IMR-90 (cell line): ENCODE measurements around the gene GRIK3. TPM values are rescaled to one million over a fixed set of nuclear protein-coding genes. Genes with fewer than 3 reads are reported as not detected.
"Not testable (repeated sequence)": the region's sequence is repeated elsewhere in the genome, so short reads cannot be mapped to it uniquely, and the experiment has no call there.

Experiments
- ATAC-seq: fragments of 200-7000 bp; cut with Tn5 transposase; 2 replicates; pipeline ENCODE4 v1.9.1; 2020; ENCODE audit warnings: low read depth, mild to moderate bottlenecking, moderate library complexity
- BruUV-seq: library from RNA; stranded (reverse); fragments of 400-500 nt; replicated peaks from 2 replicates; lab custom pipeline; 2021; lab: Mats Ljungman, UMichigan
- CTCF ChIA-PET: fragments of 300-600 bp; formaldehyde crosslinking; extraction: SDS; loops from one replicate; lab custom pipeline; 2021; ENCODE audit warnings: antibody characterized with exemption; lab: Yijun Ruan, JAX
- POLR2A ChIA-PET: fragments of 300-600 bp; sonication (Branson Sonifier 250); formaldehyde crosslinking; loops from one replicate; lab custom pipeline; 2022; ENCODE audit warnings: antibody characterized with exemption; ENCODE audit not compliant: unreplicated experiment; lab: Charles Lee
- DNase-seq: peaks from one replicate; pipeline ENCODE4 v3.0.0; 2013
- H2AFZ ChIP-seq: replicated peaks from 2 replicates; pipeline ENCODE3; 2013; ENCODE audit warnings: low read length, mild to moderate bottlenecking; ENCODE audit not compliant: poor library complexity
- H2AK5ac ChIP-seq: 2 replicates; pipeline ENCODE4 v1.6.1; 2013; ENCODE audit warnings: low read depth, low read length, inconsistent platforms
- H2AK9ac ChIP-seq: replicated peaks from 2 replicates; pipeline ENCODE3; 2013; ENCODE audit warnings: mild to moderate bottlenecking, low read depth, low read length, moderate library complexity; ENCODE audit not compliant: poor library complexity
- H2BK120ac ChIP-seq: 2 replicates; pipeline ENCODE4 v1.6.1; 2013; ENCODE audit warnings: low read depth, low read length, inconsistent platforms
- H2BK15ac ChIP-seq: 3 replicates; pipeline ENCODE4 v1.6.1; 2013; ENCODE audit warnings: low read depth, low read length, inconsistent platforms
- H2BK20ac ChIP-seq: 2 replicates; pipeline ENCODE4 v1.6.1; 2013; ENCODE audit warnings: low read depth, mild to moderate bottlenecking, inconsistent platforms, low read length, moderate library complexity
- H2BK5ac ChIP-seq: 2 replicates; pipeline ENCODE4 v1.6.1; 2013; ENCODE audit warnings: mild to moderate bottlenecking, low read depth, low read length, inconsistent platforms; ENCODE audit not compliant: poor library complexity, severe bottlenecking
- H3K14ac ChIP-seq: replicated peaks from 2 replicates; pipeline ENCODE4 v1.6.1; 2013; ENCODE audit warnings: low read depth, low read length, inconsistent platforms
- H3K18ac ChIP-seq: 2 replicates; pipeline ENCODE4 v1.6.1; 2013; ENCODE audit warnings: low read depth, low read length, control low read depth
- H3K23ac ChIP-seq: 2 replicates; pipeline ENCODE4 v1.6.1; 2013; ENCODE audit warnings: low read depth, low read length, inconsistent platforms
- H3K27ac ChIP-seq: 2 replicates; pipeline ENCODE4 v1.5.1; 2013; ENCODE audit warnings: mild to moderate bottlenecking, control low read depth, low read length; ENCODE audit not compliant: insufficient read depth
- H3K27me3 ChIP-seq: 2 replicates; pipeline ENCODE4 v1.6.1; 2013; ENCODE audit warnings: low read length; ENCODE audit not compliant: control insufficient read depth, insufficient read depth
- H3K36me3 ChIP-seq: 2 replicates; pipeline ENCODE4 v1.6.1; 2013; ENCODE audit warnings: low read length, mixed read lengths; ENCODE audit not compliant: control insufficient read depth, insufficient read depth
- H3K4ac ChIP-seq: 2 replicates; pipeline ENCODE4 v1.6.1; 2013; ENCODE audit warnings: low read depth, low read length, inconsistent platforms
- H3K4me1 ChIP-seq: 2 replicates; pipeline ENCODE4 v1.6.1; 2013; ENCODE audit warnings: low read length, mixed read lengths; ENCODE audit not compliant: control insufficient read depth, insufficient read depth
- H3K4me2 ChIP-seq: 2 replicates; pipeline ENCODE4 v1.6.1; 2013; ENCODE audit warnings: low read depth, mild to moderate bottlenecking, control low read depth, low read length, moderate library complexity
- H3K4me3 ChIP-seq: 2 replicates; pipeline ENCODE4 v1.5.1; 2013; ENCODE audit warnings: low read depth, mild to moderate bottlenecking, control low read depth, low read length, moderate library complexity; ENCODE audit not compliant: insufficient read depth
- H3K56ac ChIP-seq: 2 replicates; pipeline ENCODE4 v1.6.1; 2013; ENCODE audit warnings: low read length, inconsistent platforms; ENCODE audit not compliant: insufficient read depth; ENCODE audit errors: extremely low read depth
- H3K79me1 ChIP-seq, 2 experiments: 2 replicates each; pipeline ENCODE4 v1.6.1; 2013; ENCODE audit warnings: low read length in 2 of 2, inconsistent platforms in 1 of 2, low read depth in 1 of 2
- H3K9ac ChIP-seq: 2 replicates; pipeline ENCODE4 v1.6.1; 2013; ENCODE audit warnings: low read depth, low read length, control low read depth
- H3K9me1 ChIP-seq: 2 replicates; pipeline ENCODE4 v1.6.1; 2013; ENCODE audit warnings: low read length, inconsistent platforms; ENCODE audit not compliant: insufficient read depth
- H3K9me3 ChIP-seq: 2 replicates; pipeline ENCODE4 v1.6.1; 2013; ENCODE audit warnings: low read length; ENCODE audit not compliant: control insufficient read depth, insufficient read depth
- H4K20me1 ChIP-seq: 2 replicates; pipeline ENCODE4 v1.6.1; 2013; ENCODE audit warnings: low read length, inconsistent platforms; ENCODE audit not compliant: insufficient read depth
- H4K5ac ChIP-seq: 2 replicates; pipeline ENCODE4 v1.6.1; 2013; ENCODE audit warnings: mild to moderate bottlenecking, low read depth, low read length, control low read depth
- H4K8ac ChIP-seq, 2 experiments: 2 replicates each; pipeline ENCODE4 v1.6.1; 2013; ENCODE audit warnings: low read depth in 2 of 2, low read length in 2 of 2, control low read depth in 1 of 2, inconsistent platforms in 1 of 2
- H4K91ac ChIP-seq: 2 replicates; pipeline ENCODE4 v1.6.1; 2013; ENCODE audit warnings: low read depth, low read length, inconsistent platforms; ENCODE audit not compliant: insufficient read depth
- WGBS, 2 experiments: methylation state at CpG; one replicate each; pipeline versions ENCODE4 v1.1.5 to v1.1.7; 2013; ENCODE audit warnings: missing lambda C conversion rate in 2 of 2; ENCODE audit not compliant: insufficient read length in 1 of 2; ENCODE audit errors: extremely low coverage in 2 of 2; 5-methylcytosine and 5-hydroxymethylcytosine counted together
- dilution Hi-C: fragments of 300-500 bp; cut with HindIII; formaldehyde crosslinking; loops from one replicate; pipeline ENCODE4 v1.14.3; 2018; ENCODE audit warnings: low sequenced_read_pairs; ENCODE audit not compliant: unreplicated experiment
- in situ Hi-C: fragments of 300-500 bp; cut with MboI; formaldehyde crosslinking; loops from 3 replicates; pipeline ENCODE4 v1.14.3; 2019; ENCODE audit warnings: low sequenced_read_pairs, inconsistent platforms, mixed read lengths
- intact Hi-C: fragments of 100-400 bp; cut with micrococcal nuclease; formaldehyde crosslinking; loops from 2 replicates; pipeline ENCODE4 v1.10.0; 2022
- polyA plus RNA-seq, 3 experiments: library from polyadenylated mRNA; depleted of rRNA; stranded (reverse); fragments of >200 nt; gene quantifications; 2 replicates each; pipeline ENCODE4 v1.2.3, GENCODE V29; 2012; ENCODE audit warnings: low replicate concordance in 1 of 3
- total RNA-seq: library from RNA; depleted of rRNA; stranded (reverse); fragments of >200 nt; gene quantifications from 2 replicates; pipeline ENCODE4 v1.2.3, GENCODE V29; 2012

The GRIK3 gene
- total and polyA plus RNA-seq, 2 of the 4 experiments (the other 2 are of a cell fraction) = not detected

- H3K14ac ChIP-seq, H4K20me1 ChIP-seq, H2BK120ac ChIP-seq, H3K4ac ChIP-seq, H3K9ac ChIP-seq, H3K9me1 ChIP-seq, H4K8ac ChIP-seq, intact Hi-C loops, H3K79me1 ChIP-seq, H3K36me3 ChIP-seq, H2BK20ac ChIP-seq, H3K27ac ChIP-seq, H2AK9ac ChIP-seq, POLR2A ChIA-PET, BruUV-seq, CTCF ChIA-PET, H3K9me3 ChIP-seq, H2BK5ac ChIP-seq, H3K4me3 ChIP-seq, H3K18ac ChIP-seq, H3K56ac ChIP-seq, in situ Hi-C loops, H3K23ac ChIP-seq, dilution Hi-C loops, H2AK5ac ChIP-seq, H4K5ac ChIP-seq, H3K27me3 ChIP-seq, H3K4me1 ChIP-seq, H4K91ac ChIP-seq, ATAC-seq, H3K4me2 ChIP-seq, H2BK15ac ChIP-seq, H2AFZ ChIP-seq, DNase-seq: not testable (repeated sequence)
- no CpG with 5 or more reads among the region's 4 CpGs for whole genome bisulfite sequencing, 2 experiments
Observed at GRCh38 chr1:36767429-36767828, 266.9 kb downstream of the GRIK3 start.
